ENCODE measurements around the gene KSR2. TPM values are rescaled to one million over a fixed set of nuclear protein-coding genes. Genes with fewer than 3 reads are reported as not detected.
A peak's percentile ranks its signal among the peaks of the same experiment; 100 is the strongest.

The KSR2 gene
- total RNA-seq, 2 donors from 2014 or later: 0.17 to 0.21 TPM

DNA sequence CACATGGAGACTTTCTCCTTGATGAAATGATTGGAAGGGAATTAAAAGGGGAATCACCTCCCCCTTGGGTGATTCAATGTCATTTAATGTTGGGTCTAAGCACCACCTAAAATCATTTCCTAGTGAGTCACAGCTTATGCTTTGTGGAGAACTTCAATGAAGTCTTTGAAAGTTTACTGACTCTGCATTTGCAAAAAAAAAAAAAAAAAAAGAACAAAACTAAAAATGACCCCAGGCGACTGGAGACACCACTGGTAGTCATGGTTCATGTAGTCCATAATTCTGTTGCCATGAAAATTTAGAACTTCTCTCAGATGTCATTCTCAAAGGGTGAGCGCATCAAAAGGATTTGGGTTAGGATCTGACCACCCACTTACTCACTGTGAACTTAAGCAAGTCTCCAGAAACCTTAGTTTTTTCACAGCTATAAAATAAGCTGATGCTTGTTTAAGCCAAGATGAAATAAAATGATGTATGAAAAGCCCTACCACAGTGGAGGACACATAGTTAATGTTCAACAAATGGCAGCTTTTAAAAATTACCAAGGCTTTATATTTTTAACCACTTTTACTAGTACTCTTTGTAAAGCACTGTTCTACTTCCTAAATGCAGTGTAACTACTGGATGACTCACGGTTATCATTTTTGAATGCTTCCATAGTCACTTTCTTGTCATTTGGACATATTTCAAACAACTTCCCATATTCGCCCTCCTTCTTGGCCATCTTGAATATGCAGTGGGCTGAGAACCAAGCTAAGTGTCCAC, 18.1 kb upstream of the KSR2 start:
- Mint-ChIP-seq H3K9me3 (peaks cover 2 to 4% of the 10 kb centered on the region in 2 donors), H3K4me1 (ENCODE audit: low read depth) (peaks cover 13% of the 10 kb centered on the region), H3K27me3 (ENCODE audit: low read depth) (peaks cover 12% of the 10 kb centered on the region), H3K4me3 (no peak overlapping the region), H3K27ac (no peak overlapping the region), H3K36me3 (ENCODE audit: insufficient read depth in 2 of 2) (peaks cover 0 to 2% of the 10 kb centered on the region in 2 donors)
- peak; percentile 64 to 82 for ATAC-seq (replicated peaks in 1 of 2)
- DNase-seq: no peak

DNA sequence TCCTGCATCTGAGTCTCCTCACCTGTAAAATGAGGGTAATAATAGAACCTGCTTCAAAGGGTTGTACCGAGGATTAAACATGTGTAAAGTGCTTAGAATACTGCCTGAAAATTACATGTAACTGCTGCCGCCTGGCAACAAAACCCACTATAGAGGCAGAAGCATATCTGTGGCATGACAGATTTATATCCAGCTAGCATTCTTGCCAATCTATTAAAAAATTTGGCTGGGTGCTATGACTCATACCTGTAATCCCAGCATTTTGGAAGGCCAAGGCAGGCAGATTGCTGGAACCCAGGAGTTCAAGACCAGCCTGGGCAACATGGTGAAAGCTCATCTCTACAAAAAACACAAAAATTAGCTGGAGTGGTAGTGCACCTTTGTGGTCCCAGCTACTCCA, 16.4 kb upstream of the KSR2 start:
- Mint-ChIP-seq H3K27me3 (ENCODE audit: low read depth) (peaks cover 5% of the 10 kb centered on the region), H3K4me1 (ENCODE audit: low read depth) (peaks cover 13% of the 10 kb centered on the region), H3K27ac (no peak overlapping the region), H3K4me3 (no peak overlapping the region), H3K36me3 (ENCODE audit: insufficient read depth in 2 of 2) (peaks cover 0 to 2% of the 10 kb centered on the region in 2 donors), H3K9me3 (peaks cover 2% of the 10 kb centered on the region in 2 donors)
- ATAC-seq (replicated peaks in 1 of 2) (no peak), DNase-seq (no peak)

DNA sequence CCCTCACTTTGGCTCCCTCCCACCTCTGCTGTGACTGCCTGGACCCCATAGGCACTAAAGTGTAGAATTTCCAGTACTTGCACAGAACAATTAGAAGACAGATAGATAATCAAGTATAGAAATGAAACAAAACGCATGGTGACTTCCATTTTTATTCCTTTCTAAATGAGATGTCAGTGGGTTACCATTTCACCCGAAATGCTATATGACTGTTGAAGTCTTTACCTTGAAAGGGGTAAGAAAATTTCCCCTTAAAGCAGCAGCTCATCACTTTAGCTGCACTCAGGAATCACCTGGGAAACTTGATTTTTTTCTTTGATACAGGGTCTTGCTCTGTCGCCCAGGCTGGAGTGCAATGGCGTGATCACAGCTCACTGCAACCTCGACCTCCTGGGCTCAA, 12.5 kb upstream of the KSR2 start:
- Mint-ChIP-seq H3K4me1 (ENCODE audit: low read depth) (peaks cover under 1% of the 10 kb centered on the region), H3K27me3 (ENCODE audit: low read depth) (peaks cover 13% of the 10 kb centered on the region), H3K9me3 (no peaks in the 10 kb centered on the region), H3K36me3 (ENCODE audit: insufficient read depth in 2 of 2) (no peaks in the 10 kb centered on the region), H3K27ac (no peak overlapping the region), H3K4me3 (peak overlapping the region; percentile 41 to 63)
- ATAC-seq (replicated peaks in 1 of 2): peak; percentile 36 to 84
- no peak for DNase-seq

DNA sequence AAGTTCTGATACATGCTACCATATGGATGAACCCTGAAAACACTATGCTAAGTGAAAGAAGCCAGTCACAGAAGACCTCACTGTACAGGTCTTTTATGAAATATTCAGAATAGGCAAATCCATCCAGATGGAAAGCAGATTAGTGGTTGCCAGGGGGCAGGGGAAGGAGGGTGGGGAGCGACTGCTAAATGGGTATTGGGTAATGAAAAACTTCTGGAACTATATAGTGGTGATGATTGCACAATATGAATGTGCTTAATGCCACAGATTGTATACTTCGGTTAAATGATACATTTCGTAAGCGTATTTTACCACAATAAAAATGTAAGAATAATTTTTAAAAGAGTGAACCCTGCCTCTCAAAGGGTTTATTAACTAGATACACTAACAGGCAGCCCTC, 11.8 kb upstream of the KSR2 start:
- Mint-ChIP-seq H3K27me3 (ENCODE audit: low read depth) (peaks cover 13% of the 10 kb centered on the region), H3K36me3 (ENCODE audit: insufficient read depth in 2 of 2) (no peaks in the 10 kb centered on the region), H3K9me3 (no peaks in the 10 kb centered on the region), H3K4me1 (ENCODE audit: low read depth) (no peaks in the 10 kb centered on the region), H3K27ac (no peak overlapping the region), H3K4me3 (peak overlapping the region in 1 of 2 donors; percentile 63)
- ATAC-seq (replicated peaks in 1 of 2) (no peak), DNase-seq (no peak)

GRCh38 chr12:117977373-117977772, 8.6 kb upstream of the KSR2 start:
- ATAC-seq (replicated peaks in 1 of 2) (no peak), DNase-seq (no peak)
- H3K27me3 Mint-ChIP-seq (ENCODE audit: low read depth): peaks cover 28% of the 10 kb centered on the region
- no peak overlapping the region for H3K27ac Mint-ChIP-seq
- no peaks in the 10 kb centered on the region for H3K36me3 Mint-ChIP-seq (ENCODE audit: insufficient read depth in 2 of 2)
- peaks cover 1 to 3% of the 10 kb centered on the region in 2 donors for H3K9me3 Mint-ChIP-seq
- H3K4me3 Mint-ChIP-seq: no peak overlapping the region
- no peaks in the 10 kb centered on the region for H3K4me1 Mint-ChIP-seq (ENCODE audit: low read depth)

- H3K4me1 Mint-ChIP-seq (ENCODE audit: low read depth): no peaks in the 10 kb centered on the region
- peaks cover 9 to 10% of the 10 kb centered on the region in 2 donors for H3K9me3 Mint-ChIP-seq
These were observed 6.2 kb upstream of the KSR2 start for GRCh38 chr12:117975006-117975405.

GRCh38 chr12:117972301-117972700, 3.5 kb upstream of the KSR2 start:
- H3K36me3 Mint-ChIP-seq (ENCODE audit: insufficient read depth in 2 of 2): peaks cover 9 to 11% of the 10 kb centered on the region in 2 donors
- peaks cover 54% of the 10 kb centered on the region for H3K27me3 Mint-ChIP-seq (ENCODE audit: low read depth)
- H3K9me3 Mint-ChIP-seq: peaks cover 9 to 10% of the 10 kb centered on the region in 2 donors
- peaks cover 6% of the 10 kb centered on the region for H3K4me1 Mint-ChIP-seq (ENCODE audit: low read depth)
- ATAC-seq (replicated peaks in 1 of 2) (no peak), DNase-seq (no peak)
- H3K27ac Mint-ChIP-seq: no peak overlapping the region
- H3K4me3 Mint-ChIP-seq: no peak overlapping the region

More at GRCh38 chr12:117975006-117975405, 6.2 kb upstream of the KSR2 start:
- peaks cover 7 to 11% of the 10 kb centered on the region in 2 donors for H3K36me3 Mint-ChIP-seq (ENCODE audit: insufficient read depth in 2 of 2)
- H3K27me3 Mint-ChIP-seq (ENCODE audit: low read depth): peaks cover 41% of the 10 kb centered on the region
- no peak overlapping the region for H3K27ac Mint-ChIP-seq
- H3K4me3 Mint-ChIP-seq: no peak overlapping the region
- ATAC-seq (replicated peaks in 1 of 2) (no peak), DNase-seq (no peak)

DNA sequence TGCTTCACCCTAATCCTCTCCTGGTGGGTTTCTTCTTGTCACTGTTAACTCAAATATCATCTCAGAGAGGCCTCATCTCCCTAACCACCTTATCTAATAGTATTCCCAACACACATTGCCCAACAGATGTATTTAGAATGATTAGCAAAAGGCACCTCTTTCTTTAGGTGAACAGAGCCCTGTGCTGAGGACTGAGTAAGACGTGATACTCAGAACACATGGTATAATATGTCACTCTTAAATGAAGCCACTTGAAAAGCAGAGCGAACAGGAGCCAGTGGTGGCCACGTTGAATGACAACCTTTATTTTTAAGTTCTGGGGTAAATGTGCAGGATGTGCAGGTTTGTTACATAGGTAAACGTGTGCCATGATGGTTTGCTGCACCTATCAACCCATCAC, 1.5 kb upstream of the KSR2 start:
- peaks cover 9 to 11% of the 10 kb centered on the region in 2 donors for H3K36me3 Mint-ChIP-seq (ENCODE audit: insufficient read depth in 2 of 2)
- peaks cover 9 to 10% of the 10 kb centered on the region in 2 donors for H3K9me3 Mint-ChIP-seq
- DNase-seq (no peak), ATAC-seq (replicated peaks in 1 of 2) (no peak)
- peak overlapping the region in 1 of 2 donors; percentile 28 for H3K4me3 Mint-ChIP-seq
- H3K27ac Mint-ChIP-seq: no peak overlapping the region
- H3K4me1 Mint-ChIP-seq (ENCODE audit: low read depth): peaks cover 6% of the 10 kb centered on the region
- peaks cover 74% of the 10 kb centered on the region for H3K27me3 Mint-ChIP-seq (ENCODE audit: low read depth)

DNA sequence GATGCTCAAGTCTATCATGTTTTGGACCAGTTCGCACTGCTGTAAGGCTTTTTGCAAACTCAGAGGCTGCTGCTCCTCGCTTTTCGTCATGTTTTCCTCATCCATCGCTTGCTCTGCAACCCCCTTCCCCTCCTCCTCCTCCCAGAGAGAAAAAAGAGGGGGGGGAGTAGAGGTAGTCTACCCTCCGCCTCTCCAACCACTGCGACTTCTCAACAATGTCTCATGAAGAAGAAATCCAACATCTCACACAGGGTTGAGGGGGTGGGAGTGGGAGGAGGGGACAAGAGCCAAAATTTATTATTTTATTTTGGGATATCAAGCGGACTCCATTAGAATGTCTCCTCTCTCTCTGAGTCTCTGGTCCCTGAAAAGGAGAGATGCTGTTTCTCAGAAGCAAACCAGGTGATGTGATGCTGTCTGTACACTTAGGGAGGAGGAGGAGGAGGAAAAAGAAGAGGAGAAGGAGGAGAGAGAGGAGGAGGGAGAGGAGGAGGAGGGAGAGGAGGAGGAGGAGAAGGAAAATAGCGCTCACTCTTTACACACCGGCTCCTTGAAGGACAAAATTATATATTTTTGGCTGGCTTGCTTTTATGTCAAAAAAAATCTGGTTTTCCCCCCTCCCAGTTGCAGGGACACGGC, 520 bp downstream of the KSR2 start:
- Mint-ChIP-seq H3K4me1 (ENCODE audit: low read depth) (peaks cover 6% of the 10 kb centered on the region), H3K4me3 (peak overlapping the region; percentile 80 to 82), H3K27ac (no peak overlapping the region), H3K9me3 (peaks cover 8 to 10% of the 10 kb centered on the region in 2 donors), H3K27me3 (ENCODE audit: low read depth) (peaks cover 66% of the 10 kb centered on the region), H3K36me3 (ENCODE audit: insufficient read depth in 2 of 2) (peaks cover 9 to 11% of the 10 kb centered on the region in 2 donors)
- DNase-seq: no peak
- no peak for ATAC-seq (replicated peaks in 1 of 2)

DNA sequence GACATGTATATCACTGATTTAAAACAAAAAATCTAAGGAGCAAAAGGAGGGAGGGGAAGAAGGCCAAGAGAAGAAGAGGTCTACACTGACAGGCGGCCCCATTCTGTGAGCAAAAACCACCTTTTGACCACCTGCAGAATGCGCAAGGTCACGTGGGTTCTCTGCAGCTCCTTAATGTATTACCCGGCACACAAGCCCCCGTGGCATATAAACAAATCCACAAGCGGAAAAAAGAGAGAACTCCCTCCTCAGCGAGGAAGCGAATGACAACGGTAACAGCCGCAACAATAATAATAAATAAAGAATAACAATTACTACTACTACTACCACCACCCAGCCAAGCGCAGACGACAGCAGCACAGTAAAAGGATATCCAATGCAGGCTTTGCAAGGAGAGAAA, 1.3 kb downstream of the KSR2 start:
- DNase-seq (no peak), ATAC-seq (replicated peaks in 1 of 2) (no peak)
- H3K4me3 Mint-ChIP-seq: peak overlapping the region; percentile 8 to 15
- H3K4me1 Mint-ChIP-seq (ENCODE audit: low read depth): peaks cover 6% of the 10 kb centered on the region
- no peak overlapping the region for H3K27ac Mint-ChIP-seq
- H3K36me3 Mint-ChIP-seq (ENCODE audit: insufficient read depth in 2 of 2): peaks cover 9 to 11% of the 10 kb centered on the region in 2 donors
- H3K9me3 Mint-ChIP-seq: peaks cover 7 to 8% of the 10 kb centered on the region in 2 donors
- H3K27me3 Mint-ChIP-seq (ENCODE audit: low read depth): peaks cover 65% of the 10 kb centered on the region

GRCh38 chr12:117967043-117967442, 1.7 kb downstream of the KSR2 start:
- H3K27me3 Mint-ChIP-seq (ENCODE audit: low read depth): peaks cover 62% of the 10 kb centered on the region
- peak overlapping the region; percentile 8 to 15 for H3K4me3 Mint-ChIP-seq
- H3K27ac Mint-ChIP-seq: no peak overlapping the region
- peaks cover 7% of the 10 kb centered on the region in 2 donors for H3K9me3 Mint-ChIP-seq
- peaks cover 9% of the 10 kb centered on the region in 2 donors for H3K36me3 Mint-ChIP-seq (ENCODE audit: insufficient read depth in 2 of 2)
- ATAC-seq (replicated peaks in 1 of 2) (no peak), DNase-seq (no peak)
- peaks cover 6% of the 10 kb centered on the region for H3K4me1 Mint-ChIP-seq (ENCODE audit: low read depth)

DNA sequence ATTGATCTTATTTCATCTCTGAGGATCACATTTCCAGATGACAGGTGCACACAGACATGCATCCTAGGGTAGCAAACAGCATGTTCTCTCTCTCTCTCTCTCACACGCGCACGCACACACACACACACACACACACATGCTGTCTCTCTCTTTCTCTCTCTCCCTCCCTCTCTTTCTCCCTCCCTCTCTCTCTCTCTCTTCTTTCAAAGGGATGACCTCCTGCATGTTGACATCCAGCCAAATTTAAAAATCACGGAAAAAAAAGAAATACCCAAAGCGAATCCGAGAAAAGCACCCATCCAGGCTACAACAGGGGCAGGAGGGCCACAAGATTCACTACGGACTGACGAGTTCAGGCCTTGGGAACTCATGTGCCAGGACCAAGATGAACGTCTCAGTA, 2.3 kb downstream of the KSR2 start:
- no peak for ATAC-seq (replicated peaks in 1 of 2)
- H3K27ac Mint-ChIP-seq: no peak overlapping the region
- H3K4me3 Mint-ChIP-seq: no peak overlapping the region
- peaks cover 57% of the 10 kb centered on the region for H3K27me3 Mint-ChIP-seq (ENCODE audit: low read depth)
- peaks cover 6% of the 10 kb centered on the region for H3K4me1 Mint-ChIP-seq (ENCODE audit: low read depth)
- DNase-seq: no peak
- peaks cover 4 to 5% of the 10 kb centered on the region in 2 donors for H3K36me3 Mint-ChIP-seq (ENCODE audit: insufficient read depth in 2 of 2)
- H3K9me3 Mint-ChIP-seq: peaks cover 2 to 3% of the 10 kb centered on the region in 2 donors

DNA sequence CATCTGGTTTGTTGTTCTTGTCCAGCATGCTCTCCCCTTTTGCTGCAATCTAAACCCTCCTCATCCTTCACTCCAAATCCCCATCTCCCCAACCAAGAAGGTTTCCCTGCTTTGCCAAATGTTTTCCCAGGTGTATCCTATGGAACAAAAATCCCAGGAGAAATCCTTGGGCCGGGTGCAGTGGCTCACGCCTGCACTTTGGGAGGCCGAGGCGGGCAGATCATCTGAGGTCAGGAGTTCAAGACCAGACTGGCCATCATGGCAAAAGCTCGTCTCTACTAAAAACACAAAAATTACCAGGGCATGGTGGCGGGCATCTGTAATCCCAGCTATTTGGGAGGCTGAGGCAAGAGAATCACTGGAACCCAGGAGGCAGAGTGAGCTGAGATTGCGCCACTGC, 5.0 kb downstream of the KSR2 start:
- ATAC-seq (replicated peaks in 1 of 2) (no peak), DNase-seq (no peak)
- Mint-ChIP-seq H3K36me3 (ENCODE audit: insufficient read depth in 2 of 2) (no peaks in the 10 kb centered on the region), H3K9me3 (no peaks in the 10 kb centered on the region), H3K4me1 (ENCODE audit: low read depth) (no peaks in the 10 kb centered on the region), H3K27me3 (ENCODE audit: low read depth) (peaks cover 51% of the 10 kb centered on the region), H3K4me3 (no peak overlapping the region), H3K27ac (no peak overlapping the region)
